HEK293 (cell line): ENCODE measurements around the gene NFE2L1.

Source experiments
- CTCF ChIA-PET: fragments of 350-600 bp; formaldehyde crosslinking; extraction: SDS; loops from one replicate; lab custom pipeline; 2021; ENCODE audit warnings: antibody characterized with exemption; lab: Yijun Ruan, JAX
- POLR2A ChIA-PET: fragments of 300-600 bp; formaldehyde crosslinking; extraction: SDS; loops from one replicate; lab custom pipeline; 2020; ENCODE audit warnings: antibody characterized with exemption, inconsistent platforms; lab: Yijun Ruan, JAX
- H3K27ac ChIP-seq: fragments of 200-500 bp; sonication (Bioruptor generic); 2 replicates; pipeline ENCODE4 v1.5.1; 2014; ENCODE audit warnings: low read depth, low read length, control low read depth, inconsistent platforms; ENCODE audit errors: extremely low read depth
- H3K36me3 ChIP-seq, 2 experiments: fragments of 200-500 bp in 1 of 2; sonication (Bioruptor generic) in 1 of 2; 1 replicate in 1 of 2; 2 replicates in 1 of 2; pipeline ENCODE4 v1.5.1; 2014 to 2017; ENCODE audit warnings: inconsistent platforms in 2 of 2, low read length in 2 of 2; ENCODE audit not compliant: control insufficient read depth in 2 of 2, insufficient read depth in 1 of 2
- H3K4me1 ChIP-seq: fragments of 200-500 bp; sonication (Bioruptor generic); 2 replicates; pipeline ENCODE4 v1.5.1; 2014; ENCODE audit warnings: mild to moderate bottlenecking, low read length, inconsistent platforms; ENCODE audit not compliant: control insufficient read depth, insufficient read depth
- H3K4me3 ChIP-seq: 2 replicates; pipeline ENCODE4 v1.5.1; 2011; ENCODE audit warnings: low read depth, mild to moderate bottlenecking, control low read depth, low read length, moderate library complexity
- H3K9me3 ChIP-seq: fragments of 200-500 bp; sonication (Bioruptor generic); 2 replicates; pipeline ENCODE4 v1.5.1; 2014; ENCODE audit warnings: low read depth, low read length, inconsistent platforms; ENCODE audit not compliant: control insufficient read depth, insufficient read depth
- EGR2 ChIP-seq: fragments of 450-650 bp; formaldehyde crosslinking; IDR thresholded peaks from 2 replicates; pipeline ENCODE4 v1.5.1; 2016; ENCODE audit warnings: low read depth, missing biosample characterization, missing genetic modification characterization
- GLI4 ChIP-seq: fragments of 450-650 bp; formaldehyde crosslinking; IDR thresholded peaks from 2 replicates; pipeline ENCODE4 v1.5.1; 2016; ENCODE audit warnings: missing biosample characterization, missing genetic modification characterization
- MEIS1 ChIP-seq: sonication (generic); formaldehyde crosslinking; IDR thresholded peaks from 2 replicates; pipeline ENCODE4 v1.8.1; 2022; ENCODE audit warnings: missing genetic modification reagents, mild to moderate bottlenecking, borderline replicate concordance
- TRIM28 ChIP-seq: IDR thresholded peaks from 2 replicates; pipeline ENCODE4 v1.6.1; 2011; ENCODE audit warnings: low read length, control low read depth, borderline replicate concordance
- ZBTB20 ChIP-seq: fragments of 450-650 bp; formaldehyde crosslinking; IDR thresholded peaks from 2 replicates; pipeline ENCODE4 v1.5.1; 2016; ENCODE audit warnings: missing biosample characterization, missing genetic modification characterization
- ZBTB48 ChIP-seq: fragments of 450-650 bp; formaldehyde crosslinking; IDR thresholded peaks from 2 replicates; pipeline ENCODE4 v1.5.1; 2016; ENCODE audit warnings: missing biosample characterization, missing genetic modification characterization
- ZEB2 ChIP-seq: fragments of 450-650 bp; formaldehyde crosslinking; IDR thresholded peaks from 2 replicates; pipeline ENCODE4 v1.5.1; 2016; ENCODE audit warnings: missing biosample characterization, missing genetic modification characterization
- ZNF19 ChIP-seq: fragments of 450-650 bp; formaldehyde crosslinking; IDR thresholded peaks from 2 replicates; pipeline ENCODE4; 2016; ENCODE audit warnings: missing biosample characterization, missing genetic modification characterization, low read depth
- ZNF274 ChIP-seq, 2 experiments: fragments of 200-500 bp in 1 of 2; fragments of 450-650 bp in 1 of 2; sonication (Bioruptor generic) in 1 of 2; formaldehyde crosslinking in 1 of 2; IDR thresholded peaks; 2 replicates each; pipeline versions ENCODE4 v1.5.1 to v1.6.1; 2014 to 2016; ENCODE audit warnings: borderline replicate concordance in 1 of 2, inconsistent platforms in 1 of 2, low read length in 1 of 2, missing biosample characterization in 1 of 2, missing genetic modification characterization in 1 of 2
- ZNF302 ChIP-seq: fragments of 450-650 bp; formaldehyde crosslinking; IDR thresholded peaks from 2 replicates; pipeline ENCODE4 v1.5.1; 2016; ENCODE audit warnings: missing biosample characterization, missing genetic modification characterization, low read depth
- ZNF404 ChIP-seq: fragments of 450-650 bp; formaldehyde crosslinking; IDR thresholded peaks from 2 replicates; pipeline ENCODE4 v1.5.1; 2017; ENCODE audit warnings: missing biosample characterization, missing genetic modification characterization
- ZNF423 ChIP-seq: fragments of 450-650 bp; formaldehyde crosslinking; IDR thresholded peaks from 2 replicates; pipeline ENCODE4 v1.5.1; 2016; ENCODE audit warnings: missing biosample characterization, missing genetic modification characterization
- ZNF529 ChIP-seq: fragments of 450-650 bp; formaldehyde crosslinking; IDR thresholded peaks from 2 replicates; pipeline ENCODE4 v1.5.1; 2017; ENCODE audit warnings: missing genetic modification characterization, missing biosample characterization; ENCODE audit not compliant: insufficient replicate concordance
- ZNF530 ChIP-seq: fragments of 450-650 bp; formaldehyde crosslinking; IDR thresholded peaks from 2 replicates; pipeline ENCODE4 v1.5.1; 2016; ENCODE audit warnings: low read depth, missing biosample characterization, missing genetic modification characterization
- ZNF558 ChIP-seq: fragments of 450-650 bp; formaldehyde crosslinking; IDR thresholded peaks from 2 replicates; pipeline ENCODE4 v1.5.1; 2016; ENCODE audit warnings: missing biosample characterization, missing genetic modification characterization
- ZNF585B ChIP-seq: fragments of 450-650 bp; formaldehyde crosslinking; IDR thresholded peaks from 2 replicates; pipeline ENCODE4 v1.5.1; 2016; ENCODE audit warnings: missing biosample characterization, missing genetic modification characterization
- ZNF623 ChIP-seq: fragments of 450-650 bp; formaldehyde crosslinking; IDR thresholded peaks from 2 replicates; pipeline ENCODE4 v1.5.1; 2016; ENCODE audit warnings: missing biosample characterization, missing genetic modification characterization
- TF ChIP-seq, protein P1 (sequence below): fragments of 450-650 bp; formaldehyde crosslinking; IDR thresholded peaks from 2 replicates; pipeline ENCODE4 v1.5.1; 2017; ENCODE audit warnings: missing biosample characterization, missing genetic modification characterization
- TF ChIP-seq, protein P2 (sequence below): fragments of 450-650 bp; formaldehyde crosslinking; IDR thresholded peaks from 2 replicates; pipeline ENCODE4 v1.5.1; 2016; ENCODE audit warnings: missing biosample characterization, missing genetic modification characterization
- TF ChIP-seq, protein P3 (sequence below): sonication (generic); formaldehyde crosslinking; IDR thresholded peaks from 2 replicates; pipeline ENCODE4 v1.8.1; 2022; ENCODE audit warnings: mild to moderate bottlenecking, moderate library complexity, missing genetic modification reagents
- TF ChIP-seq, protein P4 (sequence below): fragments of 450-650 bp; formaldehyde crosslinking; IDR thresholded peaks from 2 replicates; pipeline ENCODE4 v1.5.1; 2016; ENCODE audit warnings: missing biosample characterization, missing genetic modification characterization
- TF ChIP-seq, protein P5 (sequence below): fragments of 450-650 bp; formaldehyde crosslinking; IDR thresholded peaks from 2 replicates; pipeline ENCODE4 v1.5.1; 2017; ENCODE audit warnings: missing biosample characterization, missing genetic modification characterization
- TF ChIP-seq, protein P6 (sequence below): fragments of 450-650 bp; formaldehyde crosslinking; IDR thresholded peaks from 2 replicates; pipeline ENCODE4 v1.5.1; 2017; ENCODE audit warnings: missing biosample characterization, missing genetic modification characterization

The NFE2L1 gene

DNA sequence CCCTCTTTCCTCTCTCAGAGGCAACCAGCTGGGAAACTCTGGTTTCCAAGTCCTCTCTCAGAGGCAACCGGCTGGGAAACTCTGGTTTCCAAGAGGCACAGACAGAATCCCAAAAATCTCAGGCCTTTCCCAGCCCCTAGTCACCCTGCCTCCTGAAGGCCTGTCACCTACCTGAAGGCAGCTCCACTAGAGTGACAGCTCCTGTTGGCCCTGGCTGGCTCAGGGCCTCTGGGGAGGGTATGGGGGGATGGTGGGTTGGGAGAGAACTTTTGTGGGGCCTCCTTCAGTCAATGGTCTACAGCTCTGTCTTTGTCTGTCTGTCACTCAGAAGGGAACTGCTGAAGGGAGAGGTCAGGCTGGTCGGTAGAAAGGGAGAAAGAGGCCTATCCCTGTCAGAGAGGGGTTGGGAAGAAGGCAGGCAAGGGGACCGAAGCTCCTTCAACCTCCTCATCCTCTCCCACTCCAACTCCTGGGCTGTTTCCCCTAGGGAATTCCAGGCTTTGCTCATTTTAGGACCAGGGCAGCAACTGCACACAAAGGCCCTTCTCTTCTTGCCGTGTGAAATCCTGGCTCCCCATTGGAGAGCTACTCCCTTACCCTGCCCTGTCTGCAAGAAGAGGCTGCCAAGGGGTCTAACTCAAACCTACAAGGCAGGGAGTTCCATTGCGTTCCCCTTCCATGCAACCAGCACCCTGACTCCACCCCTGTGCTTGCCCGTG is 34.1 kb upstream of the NFE2L1 start:
- TF ChIP-seq, protein P1, sequence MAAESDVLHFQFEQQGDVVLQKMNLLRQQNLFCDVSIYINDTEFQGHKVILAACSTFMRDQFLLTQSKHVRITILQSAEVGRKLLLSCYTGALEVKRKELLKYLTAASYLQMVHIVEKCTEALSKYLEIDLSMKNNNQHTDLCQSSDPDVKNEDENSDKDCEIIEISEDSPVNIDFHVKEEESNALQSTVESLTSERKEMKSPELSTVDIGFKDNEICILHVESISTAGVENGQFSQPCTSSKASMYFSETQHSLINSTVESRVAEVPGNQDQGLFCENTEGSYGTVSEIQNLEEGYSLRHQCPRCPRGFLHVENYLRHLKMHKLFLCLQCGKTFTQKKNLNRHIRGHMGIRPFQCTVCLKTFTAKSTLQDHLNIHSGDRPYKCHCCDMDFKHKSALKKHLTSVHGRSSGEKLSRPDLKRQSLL (tag by site-specific recombination), result no peak
- TF ChIP-seq ZNF530 (tag by site-specific recombination) (0 out of 2 replicates have a peak, but pooled peaks have one; percentile 30), GLI4 (tag by site-specific recombination) (no peak), ZBTB48 (tag by site-specific recombination) (peak; percentile 25; the same call in 1 of the 2 replicates), EGR2 (tag by site-specific recombination) (no peak)
- Histone ChIP-seq H3K9me3 (no peaks in the 10 kb centered on the region), H3K4me1 (peaks cover 7% of the 10 kb centered on the region), H3K4me3 (no peak overlapping the region), H3K36me3 (no peaks in the 10 kb centered on the region), H3K27ac (no peak overlapping the region)
- ChIA-PET CTCF (interaction anchor here (0.5 to 15.5 kb wide), 11 partner anchors 12 to 183 kb away, joined by 3 to 386 read pairs (median 4); partner anchors contain the start of genes CDK5RAP3, LRRC46, MRPL10 and PNPO), POLR2A (interaction anchor here (0.8 to 1.2 kb wide), 3 partner anchors 43 to 183 kb away, joined by 3 to 4 read pairs (median 3); partner anchors contain the start of genes CDK5RAP3, LRRC46, MRPL10 and PNPO)

DNA sequence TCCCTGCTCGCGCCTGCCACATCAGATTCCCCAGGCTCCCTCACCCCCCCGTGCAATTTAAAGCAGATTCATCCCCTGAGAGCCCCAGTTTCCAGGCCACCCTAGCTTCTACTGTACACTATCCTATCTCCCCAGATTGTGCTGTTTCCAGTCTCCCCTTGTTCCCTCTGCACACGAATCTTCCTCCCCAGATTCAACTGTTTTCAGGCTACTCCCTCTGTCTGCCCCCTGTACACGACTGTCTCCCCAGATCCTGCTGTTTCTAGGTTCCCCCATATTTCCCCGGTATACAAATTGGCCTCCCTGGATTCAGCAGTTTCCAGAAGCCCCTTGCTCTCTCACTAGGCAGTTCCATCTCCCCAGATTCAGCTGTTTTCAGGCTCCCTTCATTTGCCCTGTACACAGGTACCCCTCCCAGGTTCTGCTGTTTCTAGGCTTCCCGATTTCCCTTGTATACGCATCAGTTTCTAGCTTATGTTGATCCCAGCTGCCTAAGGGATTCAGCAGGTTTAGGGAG is 33.5 kb upstream of the NFE2L1 start:
- H3K4me1 ChIP-seq, result peaks cover 7% of the 10 kb centered on the region
- CTCF ChIA-PET, result interaction anchor here (0.6 to 15.5 kb wide), 8 partner anchors 12 to 183 kb away, joined by 3 to 386 read pairs (median 6); partner anchors contain the start of genes CDK5RAP3, LRRC46, MRPL10 and PNPO
- H3K9me3 ChIP-seq, result no peaks in the 10 kb centered on the region
- H3K36me3 ChIP-seq, result no peaks in the 10 kb centered on the region
- no peak overlapping the region for H3K27ac ChIP-seq
- H3K4me3 ChIP-seq, result no peak overlapping the region
- POLR2A ChIA-PET, result interaction anchor here (0.8 to 1.2 kb wide), 2 partner anchors 31 to 73 kb away, joined by 3 to 4 read pairs; partner anchors contain the start of gene PNPO
- TF ChIP-seq ZNF558 (tag by site-specific recombination), result no peak
- no peak for TF ChIP-seq ZNF423 (tag by site-specific recombination)
- peak; percentile 61; the same call in 1 of the 2 replicates for TF ChIP-seq ZEB2 (tag by site-specific recombination)
- no peak for TF ChIP-seq MEIS1 (CRISPR knock-in tag)
- no peak for TF ChIP-seq ZBTB20 (tag by site-specific recombination)
- TF ChIP-seq, protein P2, sequence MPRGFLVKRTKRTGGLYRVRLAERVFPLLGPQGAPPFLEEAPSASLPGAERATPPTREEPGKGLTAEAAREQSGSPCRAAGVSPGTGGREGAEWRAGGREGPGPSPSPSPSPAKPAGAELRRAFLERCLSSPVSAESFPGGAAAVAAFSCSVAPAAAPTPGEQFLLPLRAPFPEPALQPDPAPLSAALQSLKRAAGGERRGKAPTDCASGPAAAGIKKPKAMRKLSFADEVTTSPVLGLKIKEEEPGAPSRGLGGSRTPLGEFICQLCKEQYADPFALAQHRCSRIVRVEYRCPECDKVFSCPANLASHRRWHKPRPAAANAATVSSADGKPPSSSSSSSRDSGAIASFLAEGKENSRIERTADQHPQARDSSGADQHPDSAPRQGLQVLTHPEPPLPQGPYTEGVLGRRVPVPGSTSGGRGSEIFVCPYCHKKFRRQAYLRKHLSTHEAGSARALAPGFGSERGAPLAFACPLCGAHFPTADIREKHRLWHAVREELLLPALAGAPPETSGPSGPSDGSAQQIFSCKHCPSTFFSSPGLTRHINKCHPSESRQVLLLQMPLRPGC, result no peak
- no peak for TF ChIP-seq ZNF585B (tag by site-specific recombination)
- TF ChIP-seq ZNF404 (tag by site-specific recombination), result no peak
- TF ChIP-seq, protein P3, sequence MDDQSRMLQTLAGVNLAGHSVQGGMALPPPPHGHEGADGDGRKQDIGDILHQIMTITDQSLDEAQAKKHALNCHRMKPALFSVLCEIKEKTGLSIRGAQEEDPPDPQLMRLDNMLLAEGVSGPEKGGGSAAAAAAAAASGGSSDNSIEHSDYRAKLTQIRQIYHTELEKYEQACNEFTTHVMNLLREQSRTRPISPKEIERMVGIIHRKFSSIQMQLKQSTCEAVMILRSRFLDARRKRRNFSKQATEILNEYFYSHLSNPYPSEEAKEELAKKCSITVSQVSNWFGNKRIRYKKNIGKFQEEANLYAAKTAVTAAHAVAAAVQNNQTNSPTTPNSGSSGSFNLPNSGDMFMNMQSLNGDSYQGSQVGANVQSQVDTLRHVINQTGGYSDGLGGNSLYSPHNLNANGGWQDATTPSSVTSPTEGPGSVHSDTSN (CRISPR knock-in tag), result no peak
- TF ChIP-seq ZBTB48 (tag by site-specific recombination), result peak; percentile 10; the same call in 1 of the 2 replicates
- no peak for TF ChIP-seq ZNF302 (tag by site-specific recombination)
- peak; percentile 64 for TF ChIP-seq TRIM28
- no peak for TF ChIP-seq ZNF274 (IDR thresholded peaks at IDR 0.05; ENCODE audit: low read length)
- TF ChIP-seq ZNF274 (tag by site-specific recombination; IDR thresholded peaks at IDR 0.05; ENCODE audit: borderline replicate concordance), result no peak
- peak; percentile 51 for TF ChIP-seq ZNF623 (tag by site-specific recombination)
- TF ChIP-seq, protein P4, sequence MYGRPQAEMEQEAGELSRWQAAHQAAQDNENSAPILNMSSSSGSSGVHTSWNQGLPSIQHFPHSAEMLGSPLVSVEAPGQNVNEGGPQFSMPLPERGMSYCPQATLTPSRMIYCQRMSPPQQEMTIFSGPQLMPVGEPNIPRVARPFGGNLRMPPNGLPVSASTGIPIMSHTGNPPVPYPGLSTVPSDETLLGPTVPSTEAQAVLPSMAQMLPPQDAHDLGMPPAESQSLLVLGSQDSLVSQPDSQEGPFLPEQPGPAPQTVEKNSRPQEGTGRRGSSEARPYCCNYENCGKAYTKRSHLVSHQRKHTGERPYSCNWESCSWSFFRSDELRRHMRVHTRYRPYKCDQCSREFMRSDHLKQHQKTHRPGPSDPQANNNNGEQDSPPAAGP (tag by site-specific recombination), result no peak
- TF ChIP-seq, protein P5, sequence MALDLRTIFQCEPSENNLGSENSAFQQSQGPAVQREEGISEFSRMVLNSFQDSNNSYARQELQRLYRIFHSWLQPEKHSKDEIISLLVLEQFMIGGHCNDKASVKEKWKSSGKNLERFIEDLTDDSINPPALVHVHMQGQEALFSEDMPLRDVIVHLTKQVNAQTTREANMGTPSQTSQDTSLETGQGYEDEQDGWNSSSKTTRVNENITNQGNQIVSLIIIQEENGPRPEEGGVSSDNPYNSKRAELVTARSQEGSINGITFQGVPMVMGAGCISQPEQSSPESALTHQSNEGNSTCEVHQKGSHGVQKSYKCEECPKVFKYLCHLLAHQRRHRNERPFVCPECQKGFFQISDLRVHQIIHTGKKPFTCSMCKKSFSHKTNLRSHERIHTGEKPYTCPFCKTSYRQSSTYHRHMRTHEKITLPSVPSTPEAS, result no peak
- TF ChIP-seq EGR2 (tag by site-specific recombination), result no peak
- no peak for TF ChIP-seq ZNF529 (tag by site-specific recombination)
- TF ChIP-seq ZNF19, result no peak
- TF ChIP-seq, protein P6, sequence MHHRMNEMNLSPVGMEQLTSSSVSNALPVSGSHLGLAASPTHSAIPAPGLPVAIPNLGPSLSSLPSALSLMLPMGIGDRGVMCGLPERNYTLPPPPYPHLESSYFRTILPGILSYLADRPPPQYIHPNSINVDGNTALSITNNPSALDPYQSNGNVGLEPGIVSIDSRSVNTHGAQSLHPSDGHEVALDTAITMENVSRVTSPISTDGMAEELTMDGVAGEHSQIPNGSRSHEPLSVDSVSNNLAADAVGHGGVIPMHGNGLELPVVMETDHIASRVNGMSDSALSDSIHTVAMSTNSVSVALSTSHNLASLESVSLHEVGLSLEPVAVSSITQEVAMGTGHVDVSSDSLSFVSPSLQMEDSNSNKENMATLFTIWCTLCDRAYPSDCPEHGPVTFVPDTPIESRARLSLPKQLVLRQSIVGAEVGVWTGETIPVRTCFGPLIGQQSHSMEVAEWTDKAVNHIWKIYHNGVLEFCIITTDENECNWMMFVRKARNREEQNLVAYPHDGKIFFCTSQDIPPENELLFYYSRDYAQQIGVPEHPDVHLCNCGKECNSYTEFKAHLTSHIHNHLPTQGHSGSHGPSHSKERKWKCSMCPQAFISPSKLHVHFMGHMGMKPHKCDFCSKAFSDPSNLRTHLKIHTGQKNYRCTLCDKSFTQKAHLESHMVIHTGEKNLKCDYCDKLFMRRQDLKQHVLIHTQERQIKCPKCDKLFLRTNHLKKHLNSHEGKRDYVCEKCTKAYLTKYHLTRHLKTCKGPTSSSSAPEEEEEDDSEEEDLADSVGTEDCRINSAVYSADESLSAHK (tag by site-specific recombination), result peak; percentile 100
